BJ (cell line): ENCODE results near the gene ELMO2. TPM values are rescaled to one million over a fixed set of nuclear protein-coding genes. Genes with fewer than 3 reads are reported as not detected.

Experiments
- CTCF ChIA-PET: fragments of 350-600 bp; formaldehyde crosslinking; extraction: SDS; loops from one replicate; lab custom pipeline; 2021; ENCODE audit warnings: antibody characterized with exemption, inconsistent platforms; lab: Yijun Ruan, JAX
- POLR2A ChIA-PET: fragments of 300-600 bp; sonication (Branson Sonifier 250); formaldehyde crosslinking; extraction: SDS; loops from one replicate; lab custom pipeline; 2021; ENCODE audit warnings: antibody characterized with exemption; lab: Charles Lee
- DNase-seq: peaks from one replicate; pipeline ENCODE4 v3.0.0-alpha.2; 2011; ENCODE audit warnings: low read depth
- H3K27me3 ChIP-seq: 2 replicates; pipeline ENCODE4 v1.6.0; 2011; ENCODE audit warnings: low read length; ENCODE audit not compliant: control insufficient read depth, insufficient read depth
- H3K36me3 ChIP-seq: 2 replicates; pipeline ENCODE4 v1.5.1; 2011; ENCODE audit warnings: low read length; ENCODE audit not compliant: control insufficient read depth, insufficient read depth
- H3K4me3 ChIP-seq: 2 replicates; pipeline ENCODE4 v1.5.1; 2011; ENCODE audit warnings: low read depth, mild to moderate bottlenecking, control low read depth, low read length
- CTCF ChIP-seq: IDR thresholded peaks from 2 replicates; pipeline ENCODE4 v1.5.1; 2011; ENCODE audit warnings: low read depth, mild to moderate bottlenecking, control low read depth, inconsistent platforms, low read length, moderate library complexity; ENCODE audit not compliant: insufficient read depth
- polyA plus RNA-seq: library from polyadenylated mRNA; depleted of rRNA; stranded (reverse); fragments of >200 nt; gene quantifications from 2 replicates; pipeline ENCODE4 v1.2.3, GENCODE V29; 2011

The ELMO2 gene
- polyA plus RNA-seq, 1 experiment, result 62.2 TPM

- no peaks in the 10 kb centered on the region; the same call in 1 of the 2 replicates for H3K36me3 ChIP-seq
- TF ChIP-seq CTCF, result no peak
- H3K27me3 ChIP-seq, result peaks cover 34% of the 10 kb centered on the region
- DNase-seq, result no peak
- ChIA-PET POLR2A (no interaction called here), CTCF (interaction anchor here (1.1 to 1.8 kb wide), 3 partner anchors 12 to 327 kb away, joined by 3 to 6 read pairs (median 4); no protein-coding TSS in a partner anchor)
- H3K4me3 ChIP-seq, result no peak overlapping the region
These were observed 64.4 kb downstream of the ELMO2 start for GRCh38 chr20:46342010-46342378.

- Histone ChIP-seq H3K36me3 (no peaks in the 10 kb centered on the region), H3K27me3 (peaks cover 36% of the 10 kb centered on the region), H3K4me3 (no peak overlapping the region)
- DNase-seq, result no peak
- no peak for TF ChIP-seq CTCF
- POLR2A ChIA-PET, result no interaction called here
- CTCF ChIA-PET, result interaction anchor here (1.1 to 1.8 kb wide), 3 partner anchors 15 to 327 kb away, joined by 4 to 6 read pairs (median 5); no protein-coding TSS in a partner anchor
These were observed 65.1 kb downstream of the ELMO2 start for GRCh38 chr20:46341074-46342009.

GRCh38 chr20:46339037-46339436 lies 67.4 kb downstream of the ELMO2 start:
- H3K4me3 ChIP-seq, result no peak overlapping the region
- H3K27me3 ChIP-seq, result peaks cover 44% of the 10 kb centered on the region
- CTCF ChIA-PET, result interaction anchor here (1.0 to 1.4 kb wide), 3 partner anchors 13 to 62 kb away, joined by 3 to 5 read pairs (median 3); no protein-coding TSS in a partner anchor
- H3K36me3 ChIP-seq, result no peaks in the 10 kb centered on the region
- DNase-seq, result no peak
- POLR2A ChIA-PET, result no interaction called here
- no peak for TF ChIP-seq CTCF

- DNase-seq, result no peak
- CTCF ChIA-PET, result interaction anchor here (1.0 to 3.2 kb wide), 3 partner anchors 11 to 46 kb away, joined by 3 to 25 read pairs (median 3); no protein-coding TSS in a partner anchor
- POLR2A ChIA-PET, result no interaction called here
- H3K27me3 ChIP-seq, result peaks cover 45% of the 10 kb centered on the region
- no peak overlapping the region for H3K4me3 ChIP-seq
- no peak for TF ChIP-seq CTCF
- H3K36me3 ChIP-seq, result no peaks in the 10 kb centered on the region
These were observed 69.7 kb downstream of the ELMO2 start for GRCh38 chr20:46336735-46337134.

GRCh38 chr20:46334303-46334904 lies 72.0 kb downstream of the ELMO2 start:
- TF ChIP-seq CTCF, result no peak
- no peak for DNase-seq
- ChIA-PET CTCF (interaction anchor here (0.9 to 3.1 kb wide), 3 partner anchors 10 to 69 kb away, joined by 3 to 15 read pairs (median 3); no protein-coding TSS in a partner anchor), POLR2A (interaction anchor here (0.6 kb wide), 1 partner anchor 361 kb away, joined by 3 read pairs; no protein-coding TSS in a partner anchor)
- no peak overlapping the region for H3K4me3 ChIP-seq
- H3K36me3 ChIP-seq, result no peaks in the 10 kb centered on the region
- peaks cover 46% of the 10 kb centered on the region for H3K27me3 ChIP-seq
